OCI-LY3 (cell line): ENCODE results near the gene PDGFA.

Experiments used
- H2AFZ ChIP-seq: fragments of 200-600, 300-600 bp; shearing (Covaris generic); 2 replicates; pipeline ENCODE4 v1.6.0; 2014; ENCODE audit warnings: antibody characterized with exemption, low read depth, low read length
- H3K27ac ChIP-seq: fragments of 200-600, 300-600 bp; sonication (generic); 2 replicates; pipeline ENCODE4 v1.5.1; 2014; ENCODE audit warnings: mild to moderate bottlenecking, low read length, moderate library complexity, mixed read lengths
- H3K27me3 ChIP-seq: fragments of 200-600, 300-600 bp; sonication (generic); 2 replicates; pipeline ENCODE4 v1.6.1; 2014; ENCODE audit warnings: low read depth, low read length, mixed read lengths
- H3K36me3 ChIP-seq: fragments of 200-600, 300-600 bp; sonication (generic); replicated peaks from 2 replicates; pipeline ENCODE3; 2014; ENCODE audit warnings: low read depth, low read length, mixed read lengths
- H3K4me1 ChIP-seq: fragments of 300-600, 200-600 bp; sonication (generic); 2 replicates; pipeline ENCODE4 v1.6.1; 2014; ENCODE audit warnings: low read length, mixed read lengths
- H3K4me2 ChIP-seq: fragments of 200-600, 300-600 bp; sonication (generic); 2 replicates; pipeline ENCODE4 v1.6.1; 2014; ENCODE audit warnings: low read length, mixed read lengths
- H3K4me3 ChIP-seq: fragments of 300-600, 200-600 bp; sonication (generic); 2 replicates; pipeline ENCODE4 v1.5.1; 2014; ENCODE audit warnings: antibody characterized with exemption, mild to moderate bottlenecking, low read length, moderate library complexity
- H3K79me2 ChIP-seq: fragments of 300-600, 200-600 bp; shearing (Covaris generic); 2 replicates; pipeline ENCODE4 v1.6.1; 2014; ENCODE audit warnings: mild to moderate bottlenecking, low read length, mixed read lengths
- H3K9ac ChIP-seq: fragments of 300-600, 200-600 bp; shearing (Covaris generic); 2 replicates; pipeline ENCODE4 v1.6.0; 2014; ENCODE audit warnings: mild to moderate bottlenecking, low read length, moderate library complexity
- H3K9me3 ChIP-seq: fragments of 200-600, 300-600 bp; shearing (Covaris generic); 2 replicates; pipeline ENCODE4 v1.6.1; 2014; ENCODE audit warnings: low read length, mixed read lengths; ENCODE audit not compliant: insufficient read depth
- H4K20me1 ChIP-seq: fragments of 200-600, 300-600 bp; sonication (generic); 2 replicates; pipeline ENCODE4 v1.6.1; 2016; ENCODE audit warnings: low read length, mixed read lengths; ENCODE audit not compliant: insufficient read depth
- CTCF ChIP-seq: fragments of 200-600, 300-600 bp; sonication (generic); IDR thresholded peaks from 2 replicates; pipeline ENCODE4 v1.5.1; 2014; ENCODE audit warnings: antibody characterized with exemption, low read length, low read depth
- EZH2phosphoT487 ChIP-seq: fragments of 200-600 bp; shearing (Covaris generic); IDR thresholded peaks from 2 replicates; pipeline ENCODE4 v1.6.1; 2018; ENCODE audit warnings: antibody characterized with exemption, mixed run types, low read depth

PDGFA gene

GRCh38 chr7:513521-514166 is 6.0 kb downstream of the PDGFA start:
- Histone ChIP-seq H4K20me1 (no peaks in the 10 kb centered on the region), H3K36me3 (no peaks in the 10 kb centered on the region), H3K9me3 (no peaks in the 10 kb centered on the region), H3K4me2 (no peak overlapping the region), H3K4me3 (no peak overlapping the region), H3K79me2 (no peaks in the 10 kb centered on the region), H3K4me1 (no peaks in the 10 kb centered on the region), H3K9ac (no peak overlapping the region), H2AFZ (no peak overlapping the region), H3K27me3 (no peaks in the 10 kb centered on the region), H3K27ac (no peak overlapping the region)
- TF ChIP-seq CTCF (no peak), EZH2phosphoT487 (no peak)

DNA sequence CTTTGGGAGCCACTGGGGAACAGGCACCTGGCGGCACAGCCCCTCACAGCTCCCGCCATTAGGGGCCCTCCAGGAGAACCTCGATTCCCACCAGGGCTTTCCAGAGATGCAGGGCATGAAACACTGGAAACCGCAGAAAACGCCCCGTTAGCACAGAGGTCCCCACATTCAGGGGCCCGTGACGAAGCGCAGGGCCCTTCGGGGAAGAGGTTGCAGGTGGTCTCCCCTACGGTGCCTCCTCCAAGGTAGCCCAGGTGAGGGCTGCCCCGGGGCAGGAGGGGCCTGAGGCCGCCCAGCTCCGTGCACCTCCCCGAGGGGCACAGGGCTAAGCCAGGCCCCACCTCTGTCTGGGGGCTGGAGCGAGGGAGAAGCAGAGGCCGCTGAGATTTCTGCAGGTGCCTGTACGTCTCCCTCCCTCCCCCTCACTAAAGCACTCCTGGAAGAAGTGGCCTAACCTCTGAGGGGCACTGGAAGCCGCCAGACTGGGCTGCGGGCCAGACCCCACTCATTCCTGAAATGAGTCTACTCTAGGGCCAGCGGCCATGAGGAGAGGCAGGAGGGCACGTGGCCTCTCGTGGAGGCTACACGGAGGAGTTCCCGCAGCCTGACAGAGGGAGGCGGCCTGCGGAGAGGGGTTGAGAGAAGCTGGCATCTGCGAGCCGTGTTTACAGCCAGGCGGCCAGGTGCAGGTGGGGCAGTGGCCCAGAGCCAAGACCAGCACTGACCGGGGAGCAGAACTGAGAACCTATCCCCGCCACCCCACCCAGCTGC is 6.9 kb downstream of the PDGFA start:
- H3K36me3 ChIP-seq: no peaks in the 10 kb centered on the region
- no peaks in the 10 kb centered on the region for H4K20me1 ChIP-seq
- no peaks in the 10 kb centered on the region for H3K27me3 ChIP-seq
- no peak overlapping the region for H3K4me2 ChIP-seq
- H3K27ac ChIP-seq: no peak overlapping the region
- H3K4me3 ChIP-seq: no peak overlapping the region
- no peak overlapping the region for H3K9ac ChIP-seq
- TF ChIP-seq CTCF (no peak), EZH2phosphoT487 (no peak)
- no peak overlapping the region for H2AFZ ChIP-seq
- no peaks in the 10 kb centered on the region for H3K9me3 ChIP-seq
- no peaks in the 10 kb centered on the region for H3K4me1 ChIP-seq
- H3K79me2 ChIP-seq: no peaks in the 10 kb centered on the region

- Histone ChIP-seq H3K4me1 (no peaks in the 10 kb centered on the region), H3K36me3 (no peaks in the 10 kb centered on the region), H3K79me2 (no peaks in the 10 kb centered on the region), H2AFZ (no peak overlapping the region), H3K4me3 (no peak overlapping the region), H3K4me2 (no peak overlapping the region), H3K27ac (no peak overlapping the region), H3K27me3 (no peaks in the 10 kb centered on the region), H3K9me3 (no peaks in the 10 kb centered on the region), H3K9ac (no peak overlapping the region), H4K20me1 (no peaks in the 10 kb centered on the region)
- no peak for TF ChIP-seq CTCF
- no peak for TF ChIP-seq EZH2phosphoT487
Measured at GRCh38 chr7:512146-512510, 7.5 kb downstream of the PDGFA start.

- H4K20me1 ChIP-seq: no peaks in the 10 kb centered on the region
- no peaks in the 10 kb centered on the region for H3K4me1 ChIP-seq
- H3K4me2 ChIP-seq: no peak overlapping the region
- TF ChIP-seq EZH2phosphoT487: no peak
- TF ChIP-seq CTCF: no peak
- H3K27me3 ChIP-seq: no peaks in the 10 kb centered on the region
- no peaks in the 10 kb centered on the region for H3K79me2 ChIP-seq
- H3K36me3 ChIP-seq: no peaks in the 10 kb centered on the region
- H3K27ac ChIP-seq: no peak overlapping the region
- H2AFZ ChIP-seq: no peak overlapping the region
- H3K9ac ChIP-seq: no peak overlapping the region
- no peak overlapping the region for H3K4me3 ChIP-seq
- no peaks in the 10 kb centered on the region for H3K9me3 ChIP-seq
Measured at GRCh38 chr7:511476-512145, 8.0 kb downstream of the PDGFA start.
